Measurements from ENCODE around the gene RNF220.

DNA sequence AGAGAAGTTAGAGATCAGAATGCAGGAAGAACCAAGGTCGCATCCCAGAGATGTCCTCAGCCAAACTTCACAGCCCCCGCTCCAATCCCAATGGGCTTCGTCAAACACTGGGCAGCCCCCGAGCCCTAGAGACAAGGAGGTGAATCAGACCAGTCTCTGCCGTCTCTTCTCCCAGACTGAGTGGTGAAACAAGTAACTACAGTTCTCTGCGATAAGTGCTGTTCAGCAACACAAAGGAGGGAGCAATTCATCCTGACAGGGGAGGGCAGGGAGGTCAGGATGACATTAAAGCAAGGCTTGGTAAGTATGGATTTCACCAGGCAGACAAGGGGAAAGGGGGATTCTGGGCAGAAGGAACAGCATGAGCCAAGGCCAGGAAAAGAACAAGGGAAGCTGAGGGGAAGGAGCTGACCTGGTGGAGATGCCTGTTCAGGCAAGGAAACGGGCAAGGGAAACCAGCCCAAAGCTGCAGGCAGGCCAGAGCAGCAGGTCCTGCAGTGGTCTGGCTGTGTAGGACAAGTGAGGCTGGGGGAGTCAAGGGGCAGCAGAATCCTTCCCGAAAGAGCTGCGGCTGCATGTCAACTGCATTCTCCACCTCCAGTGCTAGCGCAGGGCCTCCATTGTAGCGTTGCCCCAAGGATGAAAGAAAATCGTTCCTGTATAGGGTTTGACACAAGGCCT lies 36.4 kb upstream of the RNF220 start:
- TF ChIP-seq, protein P1, sequence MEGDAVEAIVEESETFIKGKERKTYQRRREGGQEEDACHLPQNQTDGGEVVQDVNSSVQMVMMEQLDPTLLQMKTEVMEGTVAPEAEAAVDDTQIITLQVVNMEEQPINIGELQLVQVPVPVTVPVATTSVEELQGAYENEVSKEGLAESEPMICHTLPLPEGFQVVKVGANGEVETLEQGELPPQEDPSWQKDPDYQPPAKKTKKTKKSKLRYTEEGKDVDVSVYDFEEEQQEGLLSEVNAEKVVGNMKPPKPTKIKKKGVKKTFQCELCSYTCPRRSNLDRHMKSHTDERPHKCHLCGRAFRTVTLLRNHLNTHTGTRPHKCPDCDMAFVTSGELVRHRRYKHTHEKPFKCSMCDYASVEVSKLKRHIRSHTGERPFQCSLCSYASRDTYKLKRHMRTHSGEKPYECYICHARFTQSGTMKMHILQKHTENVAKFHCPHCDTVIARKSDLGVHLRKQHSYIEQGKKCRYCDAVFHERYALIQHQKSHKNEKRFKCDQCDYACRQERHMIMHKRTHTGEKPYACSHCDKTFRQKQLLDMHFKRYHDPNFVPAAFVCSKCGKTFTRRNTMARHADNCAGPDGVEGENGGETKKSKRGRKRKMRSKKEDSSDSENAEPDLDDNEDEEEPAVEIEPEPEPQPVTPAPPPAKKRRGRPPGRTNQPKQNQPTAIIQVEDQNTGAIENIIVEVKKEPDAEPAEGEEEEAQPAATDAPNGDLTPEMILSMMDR (conservative IDR thresholded peaks at IDR 0.05; ENCODE audit: low read depth, low read length) = no peak
- TF ChIP-seq MXI1 (IDR thresholded peaks at IDR 0.05; ENCODE audit: borderline replicate concordance, low read depth, low read length) = no peak
- TF ChIP-seq POLR2A (IDR thresholded peaks at IDR 0.05; ENCODE audit: low read depth, low read length) = no peak
- TF ChIP-seq RAD21 (IDR thresholded peaks at IDR 0.05; ENCODE audit: low read length) = no peak
- no peak for TF ChIP-seq SMC3 (IDR thresholded peaks at IDR 0.05; ENCODE audit: low read depth, low read length)
- TF ChIP-seq USF2 (IDR thresholded peaks at IDR 0.05; ENCODE audit: low read depth, low read length) = no peak
- no peak for TF ChIP-seq CEBPB (IDR thresholded peaks at IDR 0.05; ENCODE audit: low read depth, low read length)
- no peak for TF ChIP-seq RFX5 (IDR thresholded peaks at IDR 0.05; ENCODE audit: low read depth, low read length)
- no peak for TF ChIP-seq CHD1 (IDR thresholded peaks at IDR 0.05; ENCODE audit: low read depth, low read length)
- no peak for TF ChIP-seq MAFK (IDR thresholded peaks at IDR 0.05; ENCODE audit: low read depth, low read length)
- no peak for TF ChIP-seq MAZ (IDR thresholded peaks at IDR 0.05; ENCODE audit: borderline replicate concordance, low read depth, low read length)
